GM12878 (cell line): ENCODE results near the gene BTBD10. TPM values are rescaled to one million over a fixed set of nuclear protein-coding genes. Genes with fewer than 3 reads are reported as not detected.

Experiments used
- ATAC-seq: fragments of 200-7000 bp; cut with Tn5 transposase; 3 replicates; pipeline ENCODE4 v1.9.1; 2020; ENCODE audit warnings: mild to moderate bottlenecking, moderate library complexity
- BruUV-seq: library from RNA; stranded (reverse); fragments of 400-500 nt; replicated peaks from 2 replicates; lab custom pipeline; 2021; lab: Mats Ljungman, UMichigan
- CTCF ChIA-PET: fragments of 300-600 bp; sonication (Branson Sonifier 250); formaldehyde crosslinking; extraction: SDS; loops from one replicate; lab custom pipeline; 2021; ENCODE audit warnings: inconsistent platforms; lab: Yijun Ruan, JAX
- POLR2A ChIA-PET: fragments of 350-600 bp; formaldehyde crosslinking; extraction: SDS; loops from one replicate; lab custom pipeline; 2021; ENCODE audit warnings: inconsistent platforms; lab: Charles Lee
- RAD21 ChIA-PET: fragments of 300-600 bp; sonication (Branson Sonifier 250); formaldehyde crosslinking; loops from one replicate; lab custom pipeline; 2023; ENCODE audit warnings: antibody characterized with exemption; ENCODE audit not compliant: unreplicated experiment; lab: Charles Lee
- SMC1A ChIA-PET: fragments of 300-600 bp; sonication (Branson Sonifier 250); formaldehyde crosslinking; loops from one replicate; lab custom pipeline; 2023; ENCODE audit not compliant: unreplicated experiment, uncharacterized antibody; lab: Charles Lee
- DNase-seq: peaks from one replicate; pipeline ENCODE4 v3.0.0-alpha.2; 2011; ENCODE audit warnings: low read depth, low spot score
- FAIRE-seq: peaks from 3 replicates; lab custom pipeline; 2011; peaks lifted over from hg19 to GRCh38; lab: Jason Lieb, UNC
- H2AFZ ChIP-seq: 2 replicates; pipeline ENCODE4 v1.6.0; 2011; ENCODE audit warnings: low read depth, low read length, control low read depth; ENCODE audit not compliant: control insufficient read depth
- H3K27ac ChIP-seq: 2 replicates; pipeline ENCODE4 v1.5.1; 2011; ENCODE audit warnings: control low read depth; ENCODE audit not compliant: control insufficient read depth, insufficient read depth
- H3K27me3 ChIP-seq, 2 experiments: replicated peaks in 1 of 2; 2 replicates each; pipeline versions ENCODE4 v1.6.0 to v1.6.1; 2011; ENCODE audit warnings: low read length in 1 of 2; ENCODE audit not compliant: control insufficient read depth in 2 of 2, insufficient read depth in 2 of 2
- H3K36me3 ChIP-seq, 2 experiments: 2 replicates each; pipeline ENCODE4 v1.5.1; 2011; ENCODE audit warnings: low read length in 1 of 2; ENCODE audit not compliant: control insufficient read depth in 2 of 2, insufficient read depth in 2 of 2
- H3K4me1 ChIP-seq: 2 replicates; pipeline ENCODE4 v1.6.1; 2011; ENCODE audit warnings: mild to moderate bottlenecking, low read length, moderate library complexity, mixed read lengths; ENCODE audit not compliant: control insufficient read depth, insufficient read depth
- H3K4me2 ChIP-seq: 2 replicates; pipeline ENCODE4 v1.6.0; 2011; ENCODE audit warnings: control low read depth; ENCODE audit not compliant: control insufficient read depth, insufficient read depth
- H3K4me3 ChIP-seq: fragments of 200-600 bp; sonication (generic); 2 replicates; pipeline ENCODE4 v1.5.1; 2016
- H3K79me2 ChIP-seq: 2 replicates; pipeline ENCODE4 v1.6.0; 2011; ENCODE audit warnings: low read length; ENCODE audit not compliant: control insufficient read depth, insufficient read depth
- H3K9ac ChIP-seq: 2 replicates; pipeline ENCODE4 v1.8.0; 2011; ENCODE audit warnings: low read length, control low read depth, mixed read lengths; ENCODE audit not compliant: control insufficient read depth, insufficient read depth
- H3K9me3 ChIP-seq: replicated peaks from 3 replicates; pipeline ENCODE4 v1.5.1; 2011; ENCODE audit warnings: mild to moderate bottlenecking, low read length; ENCODE audit not compliant: control insufficient read depth, insufficient read depth
- H4K20me1 ChIP-seq: 2 replicates; pipeline ENCODE4 v1.6.0; 2011; ENCODE audit not compliant: control insufficient read depth, insufficient read depth
- BCL3 ChIP-seq: IDR thresholded peaks from 2 replicates; pipeline ENCODE4 v1.6.1; 2011; ENCODE audit warnings: borderline replicate concordance, low read depth, mild to moderate bottlenecking, moderate library complexity, low read length; ENCODE audit not compliant: insufficient read depth, poor library complexity, severe bottlenecking
- CHD2 ChIP-seq: IDR thresholded peaks from 2 replicates; pipeline ENCODE4 v1.6.1; 2011; ENCODE audit warnings: low read depth, low read length, improper control_type of control experiment, borderline replicate concordance
- CREB1 ChIP-seq: IDR thresholded peaks from 2 replicates; pipeline ENCODE4 v1.6.1; 2012; ENCODE audit warnings: low read depth, mild to moderate bottlenecking, inconsistent platforms
- MTA2 ChIP-seq: fragments of 450-650 bp; IDR thresholded peaks from 2 replicates; pipeline ENCODE4 v1.6.1; 2016; ENCODE audit warnings: low read depth, mild to moderate bottlenecking, moderate library complexity
- NFIC ChIP-seq: IDR thresholded peaks from 2 replicates; pipeline ENCODE4 v1.6.1; 2012; ENCODE audit warnings: low read depth, mild to moderate bottlenecking, inconsistent platforms, low read length, moderate library complexity
- NRF1 ChIP-seq: conservative IDR thresholded peaks from 2 replicates; pipeline ENCODE4 v1.6.1; 2011; ENCODE audit warnings: mild to moderate bottlenecking, low read depth, low read length, improper control_type of control experiment
- PKNOX1 ChIP-seq: fragments of 450-650 bp; IDR thresholded peaks from 2 replicates; pipeline ENCODE4 v1.6.1; 2016; ENCODE audit warnings: mild to moderate bottlenecking
- SMAD1 ChIP-seq: fragments of 450-650 bp; IDR thresholded peaks from 2 replicates; pipeline ENCODE4 v1.6.1; 2018; ENCODE audit warnings: mild to moderate bottlenecking, low read depth; ENCODE audit not compliant: partially characterized antibody
- SP1 ChIP-seq: IDR thresholded peaks from one replicate; pipeline ENCODE4 v1.6.1; 2011; ENCODE audit warnings: low read depth, low read length
- WRNIP1 ChIP-seq: IDR thresholded peaks from 2 replicates; pipeline ENCODE4 v1.6.1; 2011; ENCODE audit warnings: low read depth, low read length, improper control_type of control experiment, borderline replicate concordance
- ZSCAN29 ChIP-seq: fragments of 450-650 bp; IDR thresholded peaks from 2 replicates; pipeline ENCODE4 v1.6.1; 2017; ENCODE audit warnings: mild to moderate bottlenecking, moderate library complexity
- WGBS: methylation state at CpG from one replicate; pipeline ENCODE4 v1.1.6; 2016; ENCODE audit warnings: low lambda C conversion rate; ENCODE audit not compliant: insufficient replicate concordance, insufficient coverage; ENCODE audit errors: missing lambda C conversion rate; 5-methylcytosine and 5-hydroxymethylcytosine counted together
- in situ Hi-C: fragments of 300-500 bp; cut with MboI; formaldehyde crosslinking; loops from 9 replicates; pipeline ENCODE4 v1.14.3; 2018; ENCODE audit warnings: mixed read lengths
- intact Hi-C: fragments of 100-400 bp; cut with micrococcal nuclease; formaldehyde crosslinking; loops from one replicate; pipeline ENCODE4 v1.14.2; 2022; ENCODE audit not compliant: unreplicated experiment
- polyA plus RNA-seq, 11 experiments: library from polyadenylated mRNA; depleted of rRNA in 4 of 11; unstranded in 6 of 11; stranded (reverse) in 5 of 11; fragments of >200 nt; fragmentation: Nextera tagmentation in 4 of 11; fragmentation: Illumina TruSeq in 1 of 11; extraction: Ambion mirVana in 4 of 11; extraction: Trizol in 1 of 11; gene quantifications; 1 replicate in 1 of 11; 2 replicates in 10 of 11; pipeline versions ENCODE4 v1.2.1 to v1.2.3, GENCODE V29; 2011 to 2016; ENCODE audit warnings: inconsistent platforms in 2 of 11, missing spikeins in 2 of 11, low read depth in 1 of 11
- total RNA-seq, 4 experiments: library from RNA; depleted of rRNA in 3 of 4; stranded (reverse); fragments of >200 nt in 3 of 4; fragmentation: Illumina TruSeq in 1 of 4; extraction: Trizol in 1 of 4; gene quantifications; 2 replicates each; pipeline versions ENCODE4 v1.2.1 to v1.2.3, GENCODE V29; 2013 to 2021

The BTBD10 gene
- total and polyA plus RNA-seq, 10 of the 15 experiments (the other 5 are each of a cell fraction or from before 2014, with no cell fraction given) = 20.8 to 38.8 (median 26.9) TPM

- H3K4me1 ChIP-seq = no peaks in the 10 kb centered on the region
- no peaks in the 10 kb centered on the region for H3K9me3 ChIP-seq
- SMC1A ChIA-PET = no interaction called here
- POLR2A ChIA-PET = no interaction called here
- no peak overlapping the region for H3K9ac ChIP-seq
- no peak for FAIRE-seq
- WGBS = 98% methylated on average over 6 of the region's 6 CpGs
- H3K4me2 ChIP-seq = no peak overlapping the region
- TF ChIP-seq NRF1 (no peak), SP1 (no peak), SMAD1 (no peak), CREB1 (no peak), CHD2 (no peak), MTA2 (no peak), ZSCAN29 (no peak), NFIC (no peak), BCL3 (no peak), WRNIP1 (no peak), PKNOX1 (no peak)
- TF ChIP-seq, all 136 proteins: peak for 0
- in situ Hi-C loops = no loop called here
- DNase-seq (no peak), ATAC-seq (no peak)
- Histone ChIP-seq H2AFZ (no peak overlapping the region), H3K4me3 (no peak overlapping the region), H3K27me3 (no peaks in the 10 kb centered on the region), H3K79me2 (no peaks in the 10 kb centered on the region), H3K27ac (no peak overlapping the region), H4K20me1 (no peaks in the 10 kb centered on the region), H3K36me3 (peaks cover 20% of the 10 kb centered on the region in 2 experiments)
- CTCF ChIA-PET = interaction anchor here (0.7 to 1.2 kb wide), 2 partner anchors 22 to 24 kb away, joined by 3 read pairs; no protein-coding TSS in a partner anchor
- intact Hi-C loops = no loop called here
- no TSS peak for BruUV-seq
- RAD21 ChIA-PET = no interaction called here
Measured at GRCh38 chr11:13358596-13359270, 104.3 kb downstream of the BTBD10 start.
